Pancreas (tissue), 10 donors: ENCODE measurements around the gene PPP2R2C. TPM values are rescaled to one million over a fixed set of nuclear protein-coding genes. Genes with fewer than 3 reads are reported as not detected.

Experiments
- ATAC-seq, 4 donors: fragments of 200-7000 bp; cut with Tn5 transposase; one replicate each; pipeline versions ENCODE4 v1.8.0 to v1.9.1; 2020; ENCODE audit warnings: mild to moderate bottlenecking in 4 of 4, moderate library complexity in 4 of 4
- DNase-seq, 6 donors: peaks; one replicate each; pipeline ENCODE4 v3.0.0-alpha.2; 2020
- FAIRE-seq: peaks from 2 replicates; lab custom pipeline; 2012; peaks lifted over from hg19 to GRCh38; lab: Jason Lieb, UNC
- H3K27ac ChIP-seq, 4 donors: fragments of 200-600 bp; sonication (generic); 1 replicate in 3 of 4; 2 replicates in 1 of 4; pipeline versions ENCODE4 v1.5.0 to v1.8.0; 2020
- H3K27me3 ChIP-seq, 4 donors: fragments of 200-600 bp; one replicate each; pipeline ENCODE4 v1.8.0; 2021
- H3K36me3 ChIP-seq, 3 donors: fragments of 200-600 bp; sonication (generic) in 1 of 3; one replicate each; pipeline versions ENCODE4 v1.5.0 to v1.8.0; 2020 to 2021
- H3K4me1 ChIP-seq, 3 donors: fragments of 200-600 bp; one replicate each; pipeline ENCODE4 v1.8.0; 2021
- H3K4me3 ChIP-seq, 4 donors: fragments of 200-600 bp; sonication (generic) in 2 of 4; one replicate each; pipeline versions ENCODE4 v1.5.0 to v1.8.0; 2020 to 2021
- H3K9me3 ChIP-seq, 4 donors: fragments of 200-600 bp; one replicate each; pipeline ENCODE4 v1.8.0; 2021
- WGBS, 2 donors: extraction: QIAGEN DNeasy Blood & Tissue Kit; methylation state at CpG; one replicate each; pipeline ENCODE4 v1.1.7; 2013; 5-methylcytosine and 5-hydroxymethylcytosine counted together
- intact Hi-C, 3 donors: fragments of 100-400 bp; cut with DNase I; formaldehyde crosslinking; loops; one replicate each; pipeline versions ENCODE4 v1.11.1 to v1.14.2; 2022
- polyA plus RNA-seq, 2 donors: library from polyadenylated mRNA; stranded (reverse); fragments of 200-250 nt; gene quantifications; one replicate each; pipeline ENCODE4 v1.2.3, GENCODE V29; 2013
- total RNA-seq, 6 donors: library from RNA; stranded (reverse); fragmentation: NEBNext Ultra II Directional in 4 of 6; extraction: Animal tissue kit (Norgen Biotek cat#: 25700) in 4 of 6; gene quantifications; one replicate each; pipeline versions ENCODE4 v1.2.1 to v1.2.4, GENCODE V29; 2021 to 2023
- TF ChIP-seq, protein P1 (sequence below), 4 donors: fragments of 200-600 bp; sonication (generic) in 3 of 4; IDR thresholded peaks; one replicate each; pipeline versions ENCODE4 v1.5.0 to v1.8.0; 2021; ENCODE audit warnings: antibody characterized with exemption in 4 of 4
- donor health status: healthy with polysubstance abuse.
- donor health status: DM: no; HTN: no; CAD: no; lungs with moderate emphysema.
- donor health status: DM: no; HTN: no; CAD: no.
- donor health status: control.
- donor health status: control.
- donor health status: Bipolar disorder and iron deficiency.
- donor health status: DM: yes; HTN: yes; CAD: no.
- donor health status: DM: no; HTN: no; CAD: no.
- donor health status: DM: no; HTN: no; CAD: no.
- donor health status: DM: yes; HTN: yes; CAD: no.

Gene PPP2R2C
- total and polyA plus RNA-seq, 8 donors = 0.05 to 2.0 (median 0.55) TPM

DNA sequence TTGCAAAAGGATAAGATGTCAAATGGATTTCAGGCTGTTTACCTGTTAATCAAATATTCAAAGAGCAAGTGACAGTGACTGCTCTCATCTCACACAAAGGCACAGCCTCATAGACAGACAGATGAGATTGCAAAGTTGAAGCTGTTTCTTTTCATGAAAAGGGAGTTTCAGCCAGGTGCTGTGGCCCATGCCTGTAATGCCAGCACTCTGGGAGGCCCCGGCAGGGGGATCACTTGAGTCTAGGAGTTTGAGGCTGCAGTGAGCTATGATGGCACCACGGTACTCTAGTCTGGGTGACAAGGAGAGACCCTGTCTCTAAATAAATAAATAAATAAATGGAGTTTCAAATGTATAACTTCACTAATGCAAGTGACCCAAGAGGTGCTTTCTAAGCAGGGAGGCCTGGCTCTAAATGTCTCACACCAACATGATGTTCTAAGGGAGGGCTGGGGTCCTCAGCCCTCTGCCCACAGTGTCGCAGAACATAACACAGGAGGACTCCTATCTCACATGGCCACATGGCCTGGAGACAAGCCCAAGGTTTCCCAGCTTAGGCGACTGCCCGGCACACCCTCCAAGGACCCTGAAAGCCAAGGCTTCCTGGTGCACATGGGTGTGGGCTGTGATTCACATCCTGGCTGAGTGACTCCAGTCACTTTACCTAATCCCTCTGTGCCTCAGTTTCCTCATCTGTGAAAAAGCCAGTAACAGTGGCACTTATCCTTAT, 26.8 kb downstream of the PPP2R2C start:
- no peak overlapping the region for H3K4me3 ChIP-seq
- peaks cover 0 to 5% (median 2%) of the 10 kb centered on the region in 4 donors for H3K27me3 ChIP-seq
- 52 to 55% methylated on average over 5 of the region's 5 CpGs for WGBS, 2 donors
- DNase-seq (no peak), FAIRE-seq (no peak), ATAC-seq (no peak)
- H3K4me1 ChIP-seq = no peaks in the 10 kb centered on the region
- no peak overlapping the region for H3K27ac ChIP-seq
- TF ChIP-seq, protein P1, sequence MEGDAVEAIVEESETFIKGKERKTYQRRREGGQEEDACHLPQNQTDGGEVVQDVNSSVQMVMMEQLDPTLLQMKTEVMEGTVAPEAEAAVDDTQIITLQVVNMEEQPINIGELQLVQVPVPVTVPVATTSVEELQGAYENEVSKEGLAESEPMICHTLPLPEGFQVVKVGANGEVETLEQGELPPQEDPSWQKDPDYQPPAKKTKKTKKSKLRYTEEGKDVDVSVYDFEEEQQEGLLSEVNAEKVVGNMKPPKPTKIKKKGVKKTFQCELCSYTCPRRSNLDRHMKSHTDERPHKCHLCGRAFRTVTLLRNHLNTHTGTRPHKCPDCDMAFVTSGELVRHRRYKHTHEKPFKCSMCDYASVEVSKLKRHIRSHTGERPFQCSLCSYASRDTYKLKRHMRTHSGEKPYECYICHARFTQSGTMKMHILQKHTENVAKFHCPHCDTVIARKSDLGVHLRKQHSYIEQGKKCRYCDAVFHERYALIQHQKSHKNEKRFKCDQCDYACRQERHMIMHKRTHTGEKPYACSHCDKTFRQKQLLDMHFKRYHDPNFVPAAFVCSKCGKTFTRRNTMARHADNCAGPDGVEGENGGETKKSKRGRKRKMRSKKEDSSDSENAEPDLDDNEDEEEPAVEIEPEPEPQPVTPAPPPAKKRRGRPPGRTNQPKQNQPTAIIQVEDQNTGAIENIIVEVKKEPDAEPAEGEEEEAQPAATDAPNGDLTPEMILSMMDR (IDR thresholded peaks at IDR 0.05) = no peak
- no peaks in the 10 kb centered on the region for H3K36me3 ChIP-seq
- no peaks in the 10 kb centered on the region for H3K9me3 ChIP-seq
- intact Hi-C loops = no loop called here

DNA sequence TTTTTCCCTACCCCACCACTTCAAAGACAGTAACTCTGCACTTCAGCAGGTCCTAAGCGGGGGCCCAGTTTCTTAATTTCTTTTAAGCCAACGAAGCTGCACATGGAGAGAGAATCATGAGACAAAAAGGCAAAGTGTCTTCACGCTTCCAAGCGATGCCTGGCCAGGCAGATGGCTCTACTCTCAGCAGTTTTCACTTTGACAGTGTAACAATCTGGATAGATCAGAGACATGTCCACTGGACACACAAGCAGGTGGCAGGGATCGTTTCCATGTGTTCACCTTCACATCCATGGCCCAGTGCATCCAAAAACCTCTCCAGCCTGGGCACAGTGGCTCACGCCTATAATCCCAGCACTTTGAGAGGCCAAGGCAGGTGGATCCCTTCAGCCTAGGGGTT, 27.8 kb downstream of the PPP2R2C start:
- FAIRE-seq = no peak
- Histone ChIP-seq H3K9me3 (no peaks in the 10 kb centered on the region), H3K4me1 (no peaks in the 10 kb centered on the region), H3K27me3 (peaks cover 0 to 5% (median 2%) of the 10 kb centered on the region in 4 donors), H3K27ac (no peak overlapping the region), H3K4me3 (no peak overlapping the region), H3K36me3 (no peaks in the 10 kb centered on the region)
- intact Hi-C loops = no loop called here
- no peak for DNase-seq
- TF ChIP-seq, protein P1 (IDR thresholded peaks at IDR 0.05) = no peak
- 67 to 79% methylated on average over 6 of the region's 6 CpGs for WGBS, 2 donors
- ATAC-seq = no peak

DNA sequence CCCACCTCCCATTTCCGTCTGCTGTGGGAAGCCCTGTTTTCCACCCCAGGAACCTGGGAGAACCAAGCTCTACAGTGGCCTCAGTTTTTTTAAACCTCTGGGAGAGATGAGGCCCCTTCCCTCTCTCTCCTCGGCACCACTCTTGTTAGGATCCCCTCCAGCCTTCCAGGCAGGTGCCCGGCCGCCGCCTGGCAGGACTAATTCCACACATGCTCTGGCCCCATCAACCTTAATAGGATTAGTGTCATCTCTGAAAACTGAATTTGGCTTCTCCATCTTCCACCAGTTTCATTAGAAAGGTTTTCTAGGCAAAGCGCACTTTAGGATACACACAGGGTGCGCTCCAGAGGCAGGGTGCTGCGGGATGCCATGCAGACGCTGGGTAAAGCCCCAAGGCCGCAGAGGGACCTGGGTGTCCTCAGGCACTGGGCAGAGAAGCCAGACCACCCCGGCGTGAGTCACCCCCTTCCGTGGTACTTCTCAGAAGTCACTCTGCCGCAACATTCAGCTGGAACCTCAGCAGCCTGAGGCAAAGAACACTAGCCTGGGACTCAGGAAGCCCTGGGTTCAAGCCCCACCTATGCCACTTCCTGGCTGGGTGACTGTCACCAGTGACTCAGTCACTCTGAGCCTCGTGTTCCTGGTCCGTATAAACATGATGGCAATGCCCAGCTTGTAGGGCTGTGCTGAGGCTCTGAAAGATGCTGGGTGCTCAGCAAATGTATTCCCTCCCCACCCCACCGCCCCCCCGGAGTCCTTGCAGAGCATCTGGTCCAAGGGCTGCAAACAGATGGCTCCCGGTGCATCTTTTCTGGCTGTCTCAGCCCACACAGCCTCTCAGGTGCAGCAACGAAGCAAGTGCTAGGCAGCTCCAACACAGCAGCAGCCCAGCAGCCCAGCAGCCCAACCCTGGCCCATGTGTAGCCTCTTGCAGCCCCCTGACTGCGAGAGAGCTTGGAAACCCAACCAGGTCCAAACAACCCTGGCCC, 29.1 kb downstream of the PPP2R2C start:
- Histone ChIP-seq H3K36me3 (no peaks in the 10 kb centered on the region), H3K4me3 (no peak overlapping the region), H3K4me1 (no peaks in the 10 kb centered on the region), H3K27me3 (peaks cover 0 to 5% (median 2%) of the 10 kb centered on the region in 4 donors), H3K27ac (no peak overlapping the region), H3K9me3 (no peaks in the 10 kb centered on the region)
- ATAC-seq (no peak), DNase-seq (no peak), FAIRE-seq (no peak)
- 61 to 71% methylated on average over 21 of the region's 21 CpGs for WGBS, 2 donors
- intact Hi-C loops = no loop called here
- TF ChIP-seq, protein P1 (IDR thresholded peaks at IDR 0.05) = no peak

DNA sequence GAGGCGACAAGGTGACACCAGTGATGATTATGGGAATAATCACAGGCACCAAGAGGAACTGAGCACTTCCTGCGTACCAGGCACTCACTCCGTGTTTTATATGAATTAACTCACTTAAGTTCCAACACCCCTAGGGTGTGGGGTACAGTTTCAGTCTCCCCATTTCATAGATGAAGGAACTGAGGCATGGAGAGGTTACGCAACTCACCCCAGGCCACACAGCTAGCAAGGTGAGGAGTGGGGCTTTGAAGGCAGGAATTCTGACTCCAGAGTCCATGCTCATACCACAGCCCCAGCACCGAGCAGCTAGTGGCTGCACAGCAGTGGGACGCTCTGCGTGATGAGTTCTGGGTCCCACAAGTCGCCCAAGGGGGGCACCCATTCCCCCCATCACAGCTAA, 29.9 kb downstream of the PPP2R2C start:
- intact Hi-C loops = no loop called here
- H3K27me3 ChIP-seq = peaks cover 0 to 5% (median 2%) of the 10 kb centered on the region in 4 donors
- no peak for DNase-seq
- H3K4me1 ChIP-seq = no peaks in the 10 kb centered on the region
- no peak overlapping the region for H3K4me3 ChIP-seq
- TF ChIP-seq, protein P1 (IDR thresholded peaks at IDR 0.05) = no peak
- no peaks in the 10 kb centered on the region for H3K36me3 ChIP-seq
- FAIRE-seq = no peak
- no peak overlapping the region for H3K27ac ChIP-seq
- ATAC-seq = no peak
- no peaks in the 10 kb centered on the region for H3K9me3 ChIP-seq
- WGBS, 2 donors = 62 to 66% methylated on average over 8 of the region's 8 CpGs
